HuH-7.5 (cell line): ENCODE data around the gene EPHB1.
"Not testable (repeated sequence)": the region's sequence is repeated elsewhere in the genome, so short reads cannot be mapped to it uniquely, and the experiment has no call there.

Source experiments
- DNase-seq: peaks from one replicate; pipeline ENCODE4 v3.0.0; 2011; ENCODE audit warnings: low spot score

Gene EPHB1

GRCh38 chr3:135005616-135006015 lies 210.6 kb downstream of the EPHB1 start:
- not testable (repeated sequence) for DNase-seq

DNA sequence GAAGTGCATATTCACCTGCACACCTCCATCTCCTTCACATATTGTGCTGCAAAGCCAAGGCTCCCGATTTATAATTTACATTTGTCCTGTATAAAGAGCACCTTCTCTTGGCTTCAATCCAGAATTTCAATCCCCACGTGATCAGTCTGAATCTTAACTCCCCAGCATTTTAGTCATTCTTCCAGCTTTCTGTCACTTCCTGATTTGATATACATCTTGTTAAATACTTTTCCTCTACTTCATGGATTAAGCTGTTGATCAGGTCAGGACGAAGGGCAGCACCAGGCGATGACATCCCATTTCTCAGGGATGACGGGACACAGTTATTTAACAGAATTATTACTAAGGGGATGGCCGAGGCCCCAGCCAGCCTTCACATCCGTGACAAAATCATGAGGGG lies 212.5 kb downstream of the EPHB1 start:
- no peak for DNase-seq

GRCh38 chr3:135008326-135008725 lies 213.3 kb downstream of the EPHB1 start:
- no peak for DNase-seq

DNA sequence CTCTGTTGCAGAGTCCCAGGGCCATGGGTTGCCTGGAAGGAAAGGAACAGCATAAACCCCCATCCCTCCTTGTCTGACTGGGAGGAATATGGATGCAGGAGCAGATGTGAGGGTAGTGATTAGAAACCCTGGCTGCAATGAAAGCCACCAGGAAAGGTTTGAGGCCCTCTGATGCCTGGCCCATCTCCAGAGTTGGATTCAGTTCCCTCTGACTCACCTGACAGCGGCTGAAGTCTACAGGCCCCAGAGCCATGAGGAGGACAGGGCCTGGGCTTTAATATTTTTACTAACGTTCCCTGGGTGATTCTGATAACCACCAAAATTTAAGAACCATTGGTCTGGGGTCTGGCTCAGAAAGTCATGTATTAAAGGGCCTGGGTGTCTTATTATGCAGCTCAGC lies 214.0 kb downstream of the EPHB1 start:
- DNase-seq, result no peak

- DNase-seq, result no peak
These were observed 217.0 kb downstream of the EPHB1 start for GRCh38 chr3:135012101-135012500.

GRCh38 chr3:135013206-135013605 lies 218.1 kb downstream of the EPHB1 start:
- no peak for DNase-seq

- no peak for DNase-seq
These were observed 219.5 kb downstream of the EPHB1 start for GRCh38 chr3:135014566-135014965.

- DNase-seq, result no peak
These were observed 222.2 kb downstream of the EPHB1 start for GRCh38 chr3:135017003-135017893.

DNA sequence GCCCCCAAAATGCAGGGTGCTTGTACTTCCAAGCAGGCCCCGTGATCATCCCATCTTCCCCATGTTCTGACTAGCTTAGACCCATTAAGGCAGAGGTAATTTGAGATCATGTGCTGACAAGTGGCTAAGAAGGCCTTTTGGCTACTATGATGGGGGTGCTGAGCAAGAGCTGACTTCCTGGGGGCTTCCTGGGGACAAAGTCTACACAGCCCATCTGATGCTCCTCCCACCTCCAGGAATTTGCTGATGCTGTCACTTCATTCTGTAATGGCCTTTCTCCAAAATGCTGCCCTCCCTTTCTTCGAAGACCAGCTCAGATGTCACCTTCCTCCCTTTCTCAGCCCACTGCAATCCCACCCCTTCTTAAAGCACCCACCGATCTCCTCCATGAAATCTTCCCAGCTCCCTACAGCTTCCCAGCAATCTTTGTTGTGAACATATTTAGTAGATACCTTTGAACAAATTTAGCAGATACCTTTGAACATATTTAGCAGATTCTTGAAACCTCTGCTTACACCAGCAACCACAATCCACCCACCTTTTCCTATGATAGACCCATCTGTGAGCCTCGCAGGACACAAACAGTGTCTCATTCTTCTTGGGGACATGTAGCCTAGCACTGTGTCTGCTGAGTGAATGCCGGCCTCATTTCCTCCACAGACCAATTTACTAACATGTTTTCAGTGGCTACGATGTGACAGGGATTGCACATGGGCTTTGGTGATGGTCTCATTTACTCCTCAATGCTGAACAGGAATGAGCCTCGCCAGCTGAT lies 223.3 kb downstream of the EPHB1 start:
- no peak for DNase-seq

- DNase-seq, result no peak
These were observed 225.1 kb downstream of the EPHB1 start for GRCh38 chr3:135020181-135020580.

DNA sequence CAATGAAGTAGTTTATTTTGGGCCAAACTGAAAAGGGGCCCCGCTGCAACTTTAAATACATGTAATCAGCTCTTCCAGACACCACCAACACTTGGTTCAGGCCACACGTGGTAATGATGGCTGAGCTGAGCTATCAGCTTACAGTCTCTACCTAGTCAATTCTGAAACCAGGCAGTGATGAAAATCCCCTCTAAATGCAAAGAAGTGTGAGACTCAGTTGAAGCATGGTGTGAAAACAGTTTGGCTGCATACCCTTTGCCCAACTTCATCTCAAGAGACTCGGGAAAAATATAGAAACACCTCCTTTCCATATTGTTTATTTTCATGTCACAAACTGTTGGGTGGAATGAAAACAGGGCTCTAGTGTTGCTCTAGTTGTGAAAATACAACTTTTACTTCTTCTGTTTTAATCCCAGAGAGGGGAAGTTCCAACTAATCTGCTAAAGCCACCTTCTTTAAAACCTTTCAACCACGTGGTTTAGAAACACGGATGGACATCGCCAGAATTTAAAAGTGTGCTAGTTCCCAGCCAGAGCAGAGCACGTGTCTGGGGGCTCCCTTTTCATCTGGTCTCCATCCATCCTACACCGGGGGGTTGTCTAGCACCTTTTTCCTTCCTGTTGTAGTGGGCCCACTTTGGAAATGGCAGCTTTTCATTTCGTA lies 229.1 kb downstream of the EPHB1 start:
- DNase-seq, result no peak

- not testable (repeated sequence) for DNase-seq
These were observed 235.9 kb downstream of the EPHB1 start for GRCh38 chr3:135030768-135031615.

DNA sequence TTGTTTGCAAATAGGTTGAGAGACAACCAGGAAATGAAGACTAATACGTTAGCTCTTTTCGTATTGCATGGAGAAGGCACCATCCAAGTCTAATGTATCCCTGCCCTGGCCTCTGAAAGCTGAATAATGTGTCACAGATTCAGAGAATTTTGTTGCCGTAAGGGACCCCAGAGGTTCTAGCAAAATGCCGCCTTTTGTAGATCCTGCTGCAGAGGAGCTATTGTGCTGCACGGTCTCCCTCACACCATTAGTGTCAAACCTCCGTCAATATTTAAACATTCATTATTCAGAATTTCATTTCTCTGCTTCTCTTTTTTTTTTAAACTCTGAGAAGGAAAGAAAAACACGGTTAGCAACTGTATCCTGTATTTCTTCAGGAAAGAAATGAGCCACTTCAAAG lies 238.7 kb downstream of the EPHB1 start:
- no peak for DNase-seq

GRCh38 chr3:135034291-135034768 lies 239.3 kb downstream of the EPHB1 start:
- DNase-seq, result no peak

- no peak for DNase-seq
These were observed 239.9 kb downstream of the EPHB1 start for GRCh38 chr3:135034891-135035440.

DNA sequence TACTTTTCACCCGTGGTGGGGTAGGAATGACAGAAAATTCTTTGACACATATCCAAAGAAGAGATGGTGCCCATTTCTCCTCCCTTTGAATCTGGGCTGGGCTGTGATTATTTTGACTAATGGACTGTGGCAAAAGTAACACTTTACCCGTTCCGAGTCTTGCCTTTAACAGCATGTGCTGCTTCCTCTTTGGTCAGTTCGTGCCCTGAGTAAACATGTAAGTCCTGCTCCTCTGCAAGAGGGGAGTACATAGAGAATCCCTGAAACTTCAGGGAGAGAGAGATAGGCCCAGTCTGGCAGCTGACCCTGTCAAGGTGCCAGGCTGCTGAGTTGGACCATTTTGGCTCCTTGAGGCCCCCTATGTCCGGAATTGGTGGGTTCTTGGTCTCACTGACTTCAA lies 243.1 kb downstream of the EPHB1 start:
- no peak for DNase-seq

- not testable (repeated sequence) for DNase-seq
These were observed 244.5 kb downstream of the EPHB1 start for GRCh38 chr3:135039536-135039935.

DNA sequence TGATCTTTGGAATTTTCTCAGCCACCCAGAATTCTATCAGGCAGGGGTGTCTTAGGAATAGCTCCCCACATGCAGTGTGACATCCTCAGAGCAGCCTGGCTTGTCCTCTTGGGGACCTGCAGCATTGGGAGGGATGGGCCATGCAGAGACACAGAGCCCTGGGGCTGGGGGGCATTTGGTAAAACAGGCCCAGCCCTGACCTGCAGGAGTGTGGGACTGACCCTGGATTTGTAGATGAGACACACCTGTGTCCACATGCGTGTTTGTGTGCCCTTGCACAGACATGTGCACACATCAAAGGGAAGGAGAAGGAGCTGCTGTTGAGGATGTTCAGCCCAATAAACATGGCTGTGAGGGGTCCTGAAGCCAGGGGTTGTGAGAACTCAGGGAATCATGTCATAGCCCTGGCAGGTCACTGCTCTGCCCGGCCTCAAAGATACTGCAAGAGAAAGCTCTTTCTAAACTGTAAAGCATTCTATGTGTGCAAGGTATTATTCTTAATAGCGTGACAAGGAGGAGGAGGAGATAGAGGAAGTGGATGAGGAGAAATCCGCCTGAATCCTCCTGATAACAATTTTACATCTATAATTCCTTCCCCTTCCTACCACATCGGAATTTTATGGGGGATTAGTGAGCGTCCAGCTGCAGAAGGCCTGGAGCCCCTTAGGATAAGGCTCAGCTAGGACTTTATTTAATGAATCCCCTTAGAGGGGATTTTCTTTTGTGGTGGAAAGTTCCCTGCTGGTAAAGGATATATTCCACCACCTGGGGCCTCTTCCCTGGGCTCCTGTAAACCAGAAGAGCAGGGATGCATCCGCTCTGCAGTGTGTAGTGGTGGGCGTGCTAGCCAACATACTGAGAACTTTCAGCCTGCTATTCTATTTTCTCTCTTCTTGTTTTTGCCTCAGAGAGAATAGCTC lies 245.5 kb downstream of the EPHB1 start:
- DNase-seq, result no peak

GRCh38 chr3:135041601-135042000 lies 246.5 kb downstream of the EPHB1 start:
- no peak for DNase-seq

- no peak for DNase-seq
These were observed 252.0 kb downstream of the EPHB1 start for GRCh38 chr3:135047061-135047460.
